HepG2 (cell line): ENCODE results near the gene TPSB2. TPM values are rescaled to one million over a fixed set of nuclear protein-coding genes. Genes with fewer than 3 reads are reported as not detected.

Experiments
- ATAC-seq: fragments of 200-7000 bp; cut with Tn5 transposase; 3 replicates; pipeline ENCODE4 v1.9.1; 2020; ENCODE audit warnings: mild to moderate bottlenecking, moderate library complexity
- BruUV-seq: library from RNA; stranded (reverse); fragments of 400-500 nt; replicated peaks from 2 replicates; lab custom pipeline; 2021; lab: Mats Ljungman, UMichigan
- CTCF ChIA-PET: fragments of 300-600 bp; formaldehyde crosslinking; extraction: SDS; loops from one replicate; lab custom pipeline; 2021; ENCODE audit warnings: low total read pairs, inconsistent platforms, low intra/inter-chr PET ratio; lab: Yijun Ruan, JAX
- POLR2A ChIA-PET: fragments of 350-600 bp; sonication (Branson Sonifier 250); formaldehyde crosslinking; loops from one replicate; lab custom pipeline; 2020; ENCODE audit warnings: antibody characterized with exemption, inconsistent platforms; lab: Yijun Ruan, JAX
- DNase-seq: peaks from one replicate; pipeline ENCODE4 v3.0.0-alpha.2; 2015; ENCODE audit warnings: low spot score
- FAIRE-seq: peaks from 3 replicates; lab custom pipeline; 2011; peaks lifted over from hg19 to GRCh38; lab: Jason Lieb, UNC
- H2AFZ ChIP-seq: one replicate; pipeline ENCODE4 v1.6.1; 2011; ENCODE audit warnings: low read length, inconsistent platforms
- H3K27ac ChIP-seq: fragments of 300-600 bp; 3 replicates; pipeline ENCODE4 v1.8.0; 2011; ENCODE audit warnings: mixed run types, mild to moderate bottlenecking, mixed read lengths, low read length, inconsistent platforms; ENCODE audit not compliant: insufficient read depth; ENCODE audit errors: extremely low read length
- H3K27me3 ChIP-seq, 2 experiments: fragments of 200-600 bp in 1 of 2; 2 replicates in 1 of 2; 3 replicates in 1 of 2; pipeline versions ENCODE4 v1.6.0 to v1.8.0; 2011; ENCODE audit warnings: low read length in 2 of 2, mild to moderate bottlenecking in 2 of 2, moderate library complexity in 2 of 2, inconsistent platforms in 1 of 2; ENCODE audit not compliant: insufficient read depth in 2 of 2, control insufficient read depth in 1 of 2
- H3K36me3 ChIP-seq, 2 experiments: fragments of 200-600 bp in 1 of 2; replicated peaks in 1 of 2; 2 replicates in 1 of 2; 3 replicates in 1 of 2; pipeline versions ENCODE4 v1.5.1 to v1.8.0; 2011; ENCODE audit warnings: low read length in 2 of 2, inconsistent platforms in 1 of 2; ENCODE audit not compliant: insufficient read depth in 2 of 2, control insufficient read depth in 1 of 2
- H3K4me1 ChIP-seq: 2 replicates; pipeline ENCODE4 v1.5.1; 2012; ENCODE audit warnings: low read length, inconsistent platforms; ENCODE audit not compliant: insufficient read depth
- H3K4me2 ChIP-seq: 2 replicates; pipeline ENCODE4 v1.6.0; 2011; ENCODE audit warnings: low read depth, low read length, inconsistent platforms
- H3K4me3 ChIP-seq, 3 experiments: fragments of 200-600 bp in 1 of 3; sonication (generic), shearing (Covaris generic) in 1 of 3; replicated peaks in 1 of 3; 2 replicates each; pipeline ENCODE4 v1.5.1; 2011 to 2016; ENCODE audit warnings: low read length in 3 of 3, inconsistent platforms in 2 of 3, low read depth in 2 of 3, mild to moderate bottlenecking in 2 of 3, control low read depth in 1 of 3, mixed read lengths in 1 of 3; ENCODE audit not compliant: insufficient read depth in 1 of 3
- H3K79me2 ChIP-seq: one replicate; pipeline ENCODE4 v1.6.1; 2011; ENCODE audit warnings: low read length, inconsistent platforms; ENCODE audit not compliant: insufficient read depth
- H3K9ac ChIP-seq: 2 replicates; pipeline ENCODE4 v1.6.0; 2011; ENCODE audit warnings: mild to moderate bottlenecking, low read depth, low read length, inconsistent platforms; ENCODE audit not compliant: insufficient read depth
- H3K9me3 ChIP-seq: 2 replicates; pipeline ENCODE4 v1.5.1; 2012; ENCODE audit warnings: mild to moderate bottlenecking, low read length
- H4K20me1 ChIP-seq: 2 replicates; pipeline ENCODE4 v1.6.0; 2011; ENCODE audit warnings: inconsistent platforms, mild to moderate bottlenecking, low read length, moderate library complexity; ENCODE audit not compliant: insufficient read depth
- AGO2 ChIP-seq: fragments of 200-400 bp; formaldehyde crosslinking; optimal IDR thresholded peaks from 2 replicates; pipeline ENCODE3; 2017; ENCODE audit warnings: mild to moderate bottlenecking, low read depth, low read length, moderate library complexity
- GATA4 ChIP-seq: sonication (generic); IDR thresholded peaks from 2 replicates; pipeline ENCODE4 v1.6.1; 2016; ENCODE audit warnings: antibody characterized with exemption, low read depth, borderline replicate concordance
- KDM2A ChIP-seq: sonication (generic); formaldehyde crosslinking; IDR thresholded peaks from 2 replicates; pipeline ENCODE4 v1.4.0; 2020; ENCODE audit warnings: low read depth, missing genetic modification reagents, borderline replicate concordance
- MAFG ChIP-seq: sonication (generic); formaldehyde crosslinking; IDR thresholded peaks from 2 replicates; pipeline ENCODE4 v1.5.1; 2020; ENCODE audit warnings: mild to moderate bottlenecking, missing genetic modification reagents
- PHF21A ChIP-seq: sonication (generic); formaldehyde crosslinking; IDR thresholded peaks from 2 replicates; pipeline ENCODE4 v1.5.0; 2020; ENCODE audit warnings: mild to moderate bottlenecking, missing genetic modification reagents
- RCOR2 ChIP-seq: IDR thresholded peaks from 2 replicates; pipeline ENCODE4 v1.6.1; 2016; ENCODE audit warnings: missing biosample characterization, missing genetic modification reagents
- SMAD3 ChIP-seq: sonication (generic); formaldehyde crosslinking; IDR thresholded peaks from 2 replicates; pipeline ENCODE4 v1.4.0; 2020; ENCODE audit warnings: missing genetic modification reagents
- ZNF24 ChIP-seq: fragments of 450-650 bp; IDR thresholded peaks from 2 replicates; pipeline ENCODE4 v1.6.1; 2017; ENCODE audit warnings: antibody characterized with exemption, mild to moderate bottlenecking
- ZNF616 ChIP-seq: sonication (generic); formaldehyde crosslinking; IDR thresholded peaks from 2 replicates; pipeline ENCODE4 v1.5.0; 2020; ENCODE audit warnings: low read depth, mild to moderate bottlenecking, missing genetic modification reagents
- ZNF724P ChIP-seq: sonication (generic); formaldehyde crosslinking; IDR thresholded peaks from 2 replicates; pipeline ENCODE4 v1.8.0; 2022; ENCODE audit warnings: missing genetic modification reagents, borderline replicate concordance
- ZSCAN22 ChIP-seq: sonication (generic); formaldehyde crosslinking; IDR thresholded peaks from 2 replicates; pipeline ENCODE4 v1.4.0; 2020; ENCODE audit warnings: mild to moderate bottlenecking, missing genetic modification reagents
- WGBS: methylation state at CpG from one replicate; pipeline ENCODE4 v1.1.6; 2017; ENCODE audit warnings: low lambda C conversion rate; 5-methylcytosine and 5-hydroxymethylcytosine counted together
- in situ Hi-C: cut with HindIII; loops from 2 replicates; pipeline ENCODE4 v1.10.0; 2017; ENCODE audit warnings: low pct_unique_long_range_greater_than_20kb; ENCODE audit not compliant: extremely low pct_ligation_motif_present
- intact Hi-C: fragments of 100-400 bp; cut with micrococcal nuclease; formaldehyde crosslinking; loops from one replicate; pipeline ENCODE4 v1.10.0; 2022; ENCODE audit not compliant: unreplicated experiment
- polyA plus RNA-seq, 8 experiments: library from polyadenylated mRNA; depleted of rRNA in 3 of 8; stranded (reverse) in 7 of 8; unstranded in 1 of 8; fragments of >200 nt; fragmentation: Illumina TruSeq in 4 of 8; extraction: Trizol in 4 of 8; gene quantifications; 2 replicates each; pipeline versions ENCODE4 v1.2.1 to v1.2.3, GENCODE V29; 2011 to 2016; ENCODE audit warnings: low read depth in 4 of 8, missing spikeins in 1 of 8, mixed read lengths in 1 of 8; ENCODE audit not compliant: insufficient read depth in 1 of 8
- total RNA-seq, 5 experiments: library from RNA; depleted of rRNA; stranded (reverse); fragments of >200 nt; fragmentation: Illumina TruSeq; extraction: Trizol; gene quantifications; 2 replicates each; pipeline ENCODE4 v1.2.3, GENCODE V29; 2016; ENCODE audit warnings: low read depth in 1 of 5
- TF ChIP-seq, protein P1 (sequence below): sonication (generic); formaldehyde crosslinking; IDR thresholded peaks from 2 replicates; pipeline ENCODE4 v1.5.1; 2020; ENCODE audit warnings: missing genetic modification reagents, mild to moderate bottlenecking, borderline replicate concordance

TPSB2 gene
- total and polyA plus RNA-seq, 2 of the 13 experiments (the other 11 are each of a cell fraction or from before 2014, with no cell fraction given) = not detected

DNA sequence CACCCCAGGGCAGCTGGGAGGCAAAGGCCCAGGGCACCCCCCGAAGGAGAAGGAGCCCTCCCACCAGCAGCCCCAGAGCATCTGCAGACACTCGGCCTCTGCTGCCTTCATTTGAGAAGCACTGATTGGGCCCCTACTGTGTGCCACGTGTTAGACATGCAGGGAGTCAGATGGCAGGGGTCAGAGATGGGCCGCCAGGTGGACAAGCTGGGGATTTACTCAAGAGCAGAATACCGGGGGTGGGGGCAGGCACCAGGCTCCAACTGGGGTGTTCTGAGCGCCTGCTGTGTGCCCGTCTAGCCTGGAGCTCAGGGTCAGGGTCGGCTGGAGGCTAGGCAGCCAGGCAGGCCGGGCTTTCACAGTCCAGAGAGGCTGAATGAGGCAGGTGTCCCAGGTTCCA lies 23.7 kb downstream of the TPSB2 start:
- CTCF ChIA-PET = no interaction called here
- Histone ChIP-seq H3K9me3 (no peaks in the 10 kb centered on the region), H3K79me2 (no peaks in the 10 kb centered on the region), H3K4me2 (no peak overlapping the region), H4K20me1 (no peaks in the 10 kb centered on the region), H3K4me1 (no peaks in the 10 kb centered on the region), H3K27ac (no peak overlapping the region), H3K36me3 (no peaks in the 10 kb centered on the region), H3K27me3 (peaks cover 0 to 11% of the 10 kb centered on the region in 2 experiments; a peak in 2 of 5 replicates), H3K9ac (no peak overlapping the region), H3K4me3 (no peak overlapping the region), H2AFZ (no peak overlapping the region)
- TF ChIP-seq ZNF24 (no peak), PHF21A (CRISPR knock-in tag) (no peak), ZSCAN22 (CRISPR knock-in tag) (peak; percentile 49; the same call in 1 of the 2 replicates), ZNF724P (CRISPR knock-in tag) (no peak), ZNF616 (CRISPR knock-in tag) (no peak)
- DNase-seq (peak; percentile 23), FAIRE-seq (no peak), ATAC-seq (peak; percentile 8; the same call in 2 of the 3 replicates)
- in situ Hi-C loops = loop anchor here (25.0 kb wide), 1 partner anchor 394 kb away; the partner anchor contains the start of gene GNG13
- POLR2A ChIA-PET = interaction anchor here (0.6 kb wide), 1 partner anchor 19 kb away, joined by 4 read pairs; the partner anchor contains the start of gene TPSG1
- no TSS peak for BruUV-seq
- intact Hi-C loops = no loop called here
- whole genome bisulfite sequencing = 19% methylated on average over 5 of the region's 9 CpGs

GRCh38 chr16:1204933-1205332 lies 25.1 kb downstream of the TPSB2 start:
- in situ Hi-C loops (loop anchor here (25.0 kb wide), 1 partner anchor 393 kb away; the partner anchor contains the start of gene GNG13), intact Hi-C loops (no loop called here)
- no peaks in the 10 kb centered on the region for H3K79me2 ChIP-seq
- no peak overlapping the region for H3K4me3 ChIP-seq
- DNase-seq = no peak
- no peak overlapping the region for H3K9ac ChIP-seq
- no peak for ATAC-seq
- CTCF ChIA-PET = no interaction called here
- POLR2A ChIA-PET = no interaction called here
- peaks cover 1% of the 10 kb centered on the region; the same call in 1 of the 2 replicates for H3K4me1 ChIP-seq
- no TSS peak for BruUV-seq
- 50% methylated on average over 6 of the region's 21 CpGs for WGBS
- H2AFZ ChIP-seq = no peak overlapping the region
- H3K9me3 ChIP-seq = no peaks in the 10 kb centered on the region
- no peak overlapping the region for H3K4me2 ChIP-seq
- no peak for FAIRE-seq
- H3K27ac ChIP-seq = no peak overlapping the region
- H3K36me3 ChIP-seq = no peaks in the 10 kb centered on the region
- H3K27me3 ChIP-seq = peaks cover 0 to 11% of the 10 kb centered on the region in 2 experiments; a peak in 2 of 5 replicates
- H4K20me1 ChIP-seq = 0 out of 2 replicates have a peak, but pooled peaks cover under 1% of the 10 kb centered on the region
- TF ChIP-seq, protein P1, sequence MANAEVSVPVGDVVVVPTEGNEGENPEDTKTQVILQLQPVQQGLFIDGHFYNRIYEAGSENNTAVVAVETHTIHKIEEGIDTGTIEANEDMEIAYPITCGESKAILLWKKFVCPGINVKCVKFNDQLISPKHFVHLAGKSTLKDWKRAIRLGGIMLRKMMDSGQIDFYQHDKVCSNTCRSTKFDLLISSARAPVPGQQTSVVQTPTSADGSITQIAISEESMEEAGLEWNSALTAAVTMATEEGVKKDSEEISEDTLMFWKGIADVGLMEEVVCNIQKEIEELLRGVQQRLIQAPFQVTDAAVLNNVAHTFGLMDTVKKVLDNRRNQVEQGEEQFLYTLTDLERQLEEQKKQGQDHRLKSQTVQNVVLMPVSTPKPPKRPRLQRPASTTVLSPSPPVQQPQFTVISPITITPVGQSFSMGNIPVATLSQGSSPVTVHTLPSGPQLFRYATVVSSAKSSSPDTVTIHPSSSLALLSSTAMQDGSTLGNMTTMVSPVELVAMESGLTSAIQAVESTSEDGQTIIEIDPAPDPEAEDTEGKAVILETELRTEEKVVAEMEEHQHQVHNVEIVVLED = no peak
- TF ChIP-seq MAFG (CRISPR knock-in tag) (no peak), SMAD3 (CRISPR knock-in tag) (no peak), KDM2A (CRISPR knock-in tag) (no peak), GATA4 (no peak), AGO2 (no peak), RCOR2 (CRISPR knock-in tag) (no peak)
